ENCODE data around the gene TLL1. TPM values are rescaled to one million over a fixed set of nuclear protein-coding genes. Genes with fewer than 3 reads are reported as not detected.

TLL1 gene

GRCh38 chr4:166104623-166105022 lies 231.6 kb downstream of the TLL1 start:
- Histone ChIP-seq H3K36me3 (ENCODE audit: insufficient read depth, low read length) (no peaks in the 10 kb centered on the region), H3K9me3 (replicated peaks; ENCODE audit: low read length) (peaks cover 3% of the 10 kb centered on the region), H3K4me3 (ENCODE audit: low read length) (no peak overlapping the region), H3K4me1 (ENCODE audit: control insufficient read depth, insufficient read depth, low read length) (no peaks in the 10 kb centered on the region), H3K9ac (ENCODE audit: low read depth, low read length) (no peak overlapping the region), H3K4me2 (ENCODE audit: low read length) (no peak overlapping the region), H3K27me3 (ENCODE audit: control insufficient read depth, insufficient read depth, low read length) (no peaks in the 10 kb centered on the region)

- H3K4me3 ChIP-seq (ENCODE audit: low read length): no peak overlapping the region
- H3K27me3 ChIP-seq (ENCODE audit: control insufficient read depth, insufficient read depth, low read length): no peaks in the 10 kb centered on the region
- H3K4me1 ChIP-seq (ENCODE audit: control insufficient read depth, insufficient read depth, low read length): no peaks in the 10 kb centered on the region
- no peaks in the 10 kb centered on the region for H3K36me3 ChIP-seq (ENCODE audit: insufficient read depth, low read length)
- H3K9me3 ChIP-seq (replicated peaks; ENCODE audit: low read length): no peaks in the 10 kb centered on the region
- no peak overlapping the region for H3K9ac ChIP-seq (ENCODE audit: low read depth, low read length)
- H3K4me2 ChIP-seq (ENCODE audit: low read length): no peak overlapping the region
Observed at GRCh38 chr4:166121897-166122296, 248.9 kb downstream of the TLL1 start.

GRCh38 chr4:166123546-166123945 lies 250.5 kb downstream of the TLL1 start:
- Histone ChIP-seq H3K4me3 (ENCODE audit: low read length) (no peak overlapping the region), H3K36me3 (ENCODE audit: insufficient read depth, low read length) (no peaks in the 10 kb centered on the region), H3K9me3 (replicated peaks; ENCODE audit: low read length) (no peaks in the 10 kb centered on the region), H3K4me1 (ENCODE audit: control insufficient read depth, insufficient read depth, low read length) (no peaks in the 10 kb centered on the region), H3K4me2 (ENCODE audit: low read length) (no peak overlapping the region), H3K9ac (ENCODE audit: low read depth, low read length) (no peak overlapping the region), H3K27me3 (ENCODE audit: control insufficient read depth, insufficient read depth, low read length) (no peaks in the 10 kb centered on the region)

- no peaks in the 10 kb centered on the region for H3K36me3 ChIP-seq (ENCODE audit: insufficient read depth, low read length)
- H3K27me3 ChIP-seq (ENCODE audit: control insufficient read depth, insufficient read depth, low read length): peaks cover 3% of the 10 kb centered on the region
- H3K4me2 ChIP-seq (ENCODE audit: low read length): no peak overlapping the region
- H3K4me3 ChIP-seq (ENCODE audit: low read length): no peak overlapping the region
- no peaks in the 10 kb centered on the region for H3K9me3 ChIP-seq (replicated peaks; ENCODE audit: low read length)
- H3K9ac ChIP-seq (ENCODE audit: low read depth, low read length): no peak overlapping the region
- H3K4me1 ChIP-seq (ENCODE audit: control insufficient read depth, insufficient read depth, low read length): no peaks in the 10 kb centered on the region
Observed at GRCh38 chr4:166128403-166128802, 255.4 kb downstream of the TLL1 start.

- Histone ChIP-seq H3K9me3 (replicated peaks; ENCODE audit: low read length) (no peaks in the 10 kb centered on the region), H3K9ac (ENCODE audit: low read depth, low read length) (no peak overlapping the region), H3K4me1 (ENCODE audit: control insufficient read depth, insufficient read depth, low read length) (no peaks in the 10 kb centered on the region), H3K27me3 (ENCODE audit: control insufficient read depth, insufficient read depth, low read length) (peaks cover 3% of the 10 kb centered on the region), H3K4me3 (ENCODE audit: low read length) (no peak overlapping the region), H3K36me3 (ENCODE audit: insufficient read depth, low read length) (no peaks in the 10 kb centered on the region), H3K4me2 (ENCODE audit: low read length) (no peak overlapping the region)
Observed at GRCh38 chr4:166134285-166134684, 261.2 kb downstream of the TLL1 start.

GRCh38 chr4:166140951-166141350 lies 267.9 kb downstream of the TLL1 start:
- no peaks in the 10 kb centered on the region for H3K9me3 ChIP-seq (replicated peaks; ENCODE audit: low read length)
- no peak overlapping the region for H3K4me3 ChIP-seq (ENCODE audit: low read length)
- no peak overlapping the region for H3K9ac ChIP-seq (ENCODE audit: low read depth, low read length)
- H3K36me3 ChIP-seq (ENCODE audit: insufficient read depth, low read length): no peaks in the 10 kb centered on the region
- no peaks in the 10 kb centered on the region for H3K27me3 ChIP-seq (ENCODE audit: control insufficient read depth, insufficient read depth, low read length)
- no peaks in the 10 kb centered on the region for H3K4me1 ChIP-seq (ENCODE audit: control insufficient read depth, insufficient read depth, low read length)
- no peak overlapping the region for H3K4me2 ChIP-seq (ENCODE audit: low read length)

- H3K4me2 ChIP-seq (ENCODE audit: low read length): no peak overlapping the region
- H3K9ac ChIP-seq (ENCODE audit: low read depth, low read length): no peak overlapping the region
- H3K27me3 ChIP-seq (ENCODE audit: control insufficient read depth, insufficient read depth, low read length): no peaks in the 10 kb centered on the region
- no peaks in the 10 kb centered on the region for H3K4me1 ChIP-seq (ENCODE audit: control insufficient read depth, insufficient read depth, low read length)
- H3K4me3 ChIP-seq (ENCODE audit: low read length): no peak overlapping the region
- no peaks in the 10 kb centered on the region for H3K9me3 ChIP-seq (replicated peaks; ENCODE audit: low read length)
- H3K36me3 ChIP-seq (ENCODE audit: insufficient read depth, low read length): no peaks in the 10 kb centered on the region
Observed at GRCh38 chr4:166143227-166143626, 270.2 kb downstream of the TLL1 start.

- no peaks in the 10 kb centered on the region for H3K36me3 ChIP-seq (ENCODE audit: insufficient read depth, low read length)
- no peak overlapping the region for H3K4me2 ChIP-seq (ENCODE audit: low read length)
- no peaks in the 10 kb centered on the region for H3K9me3 ChIP-seq (replicated peaks; ENCODE audit: low read length)
- no peak overlapping the region for H3K4me3 ChIP-seq (ENCODE audit: low read length)
- H3K27me3 ChIP-seq (ENCODE audit: control insufficient read depth, insufficient read depth, low read length): no peaks in the 10 kb centered on the region
- H3K9ac ChIP-seq (ENCODE audit: low read depth, low read length): no peak overlapping the region
- H3K4me1 ChIP-seq (ENCODE audit: control insufficient read depth, insufficient read depth, low read length): no peaks in the 10 kb centered on the region
Observed at GRCh38 chr4:166144607-166145006, 271.6 kb downstream of the TLL1 start.

GRCh38 chr4:166146806-166147540 lies 273.9 kb downstream of the TLL1 start:
- Histone ChIP-seq H3K9me3 (replicated peaks; ENCODE audit: low read length) (no peaks in the 10 kb centered on the region), H3K4me1 (ENCODE audit: control insufficient read depth, insufficient read depth, low read length) (no peaks in the 10 kb centered on the region), H3K9ac (ENCODE audit: low read depth, low read length) (no peak overlapping the region), H3K4me2 (ENCODE audit: low read length) (no peak overlapping the region), H3K36me3 (ENCODE audit: insufficient read depth, low read length) (no peaks in the 10 kb centered on the region), H3K4me3 (ENCODE audit: low read length) (no peak overlapping the region), H3K27me3 (ENCODE audit: control insufficient read depth, insufficient read depth, low read length) (no peaks in the 10 kb centered on the region)

Small RNAs within 50 kb of the gene (small RNA-seq; reads per million reads assigned to genes)
- gene RNA5SP170: not detected

Measured in skeletal muscle satellite cell (primary cell).